GM12892 (cell line): ENCODE measurements around the gene IFITM5.
A peak's percentile ranks its signal among the peaks of the same experiment; 100 is the strongest.

Source experiments
- DNase-seq: peaks from one replicate; pipeline ENCODE4 v3.0.0; 2011; ENCODE audit not compliant: insufficient read length
- FAIRE-seq: peaks from 2 replicates; lab custom pipeline; 2011; peaks lifted over from hg19 to GRCh38; lab: Jason Lieb, UNC
- POLR2A ChIP-seq: IDR thresholded peaks from 2 replicates; pipeline ENCODE4 v1.6.1; 2011; ENCODE audit warnings: low read depth, low read length, control low read depth
- POLR2AphosphoS5 ChIP-seq: IDR thresholded peaks from 2 replicates; pipeline ENCODE4 v1.6.1; 2011; ENCODE audit warnings: low read depth, low read length, control low read depth
- TAF1 ChIP-seq: IDR thresholded peaks from 2 replicates; pipeline ENCODE4 v1.6.1; 2011; ENCODE audit warnings: low read depth, mild to moderate bottlenecking, control low read depth, low read length, borderline replicate concordance

The IFITM5 gene

DNA sequence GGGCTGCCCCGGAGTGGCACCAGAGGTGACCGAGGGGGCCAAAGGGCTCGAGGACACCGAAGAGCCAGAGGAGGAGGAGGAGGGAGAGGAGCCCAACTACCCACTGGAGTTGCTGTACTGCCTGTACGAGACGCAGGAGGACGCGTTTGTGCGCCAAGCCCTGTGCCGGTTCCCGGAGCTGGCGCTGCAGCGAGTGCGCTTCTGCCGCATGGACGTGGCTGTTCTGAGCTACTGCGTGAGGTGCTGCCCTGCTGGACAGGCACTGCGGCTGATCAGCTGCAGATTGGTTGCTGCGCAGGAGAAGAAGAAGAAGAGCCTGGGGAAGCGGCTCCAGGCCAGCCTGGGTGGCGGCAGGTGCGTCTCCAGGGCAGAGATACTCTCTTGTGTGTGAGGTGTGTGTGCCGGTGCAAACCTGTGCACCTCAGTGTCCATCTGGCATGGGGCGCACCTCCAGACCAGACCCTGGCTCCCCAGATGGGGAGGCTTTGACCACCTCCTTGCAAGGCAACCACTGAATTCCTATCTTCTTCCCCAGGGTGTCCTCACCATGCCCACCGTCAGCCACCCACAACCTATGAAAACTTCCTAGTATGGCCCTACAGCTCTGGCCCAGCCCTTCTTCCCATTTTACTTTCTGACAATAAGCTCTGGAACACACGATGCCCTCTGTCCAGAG lies 17.7 kb downstream of the IFITM5 start:
- TF ChIP-seq POLR2A (no peak), TAF1 (no peak), POLR2AphosphoS5 (no peak)
- no peak for FAIRE-seq
- peak; percentile 17 for DNase-seq

GRCh38 chr11:280706-281485 lies 18.4 kb downstream of the IFITM5 start:
- TF ChIP-seq POLR2AphosphoS5 (no peak), TAF1 (no peak), POLR2A (no peak)
- no peak for FAIRE-seq
- peak; percentile 28 for DNase-seq

GRCh38 chr11:279966-280705 lies 19.2 kb downstream of the IFITM5 start:
- FAIRE-seq (no peak), DNase-seq (peak; percentile 49)
- no peak for TF ChIP-seq POLR2A
- no peak for TF ChIP-seq TAF1

DNA sequence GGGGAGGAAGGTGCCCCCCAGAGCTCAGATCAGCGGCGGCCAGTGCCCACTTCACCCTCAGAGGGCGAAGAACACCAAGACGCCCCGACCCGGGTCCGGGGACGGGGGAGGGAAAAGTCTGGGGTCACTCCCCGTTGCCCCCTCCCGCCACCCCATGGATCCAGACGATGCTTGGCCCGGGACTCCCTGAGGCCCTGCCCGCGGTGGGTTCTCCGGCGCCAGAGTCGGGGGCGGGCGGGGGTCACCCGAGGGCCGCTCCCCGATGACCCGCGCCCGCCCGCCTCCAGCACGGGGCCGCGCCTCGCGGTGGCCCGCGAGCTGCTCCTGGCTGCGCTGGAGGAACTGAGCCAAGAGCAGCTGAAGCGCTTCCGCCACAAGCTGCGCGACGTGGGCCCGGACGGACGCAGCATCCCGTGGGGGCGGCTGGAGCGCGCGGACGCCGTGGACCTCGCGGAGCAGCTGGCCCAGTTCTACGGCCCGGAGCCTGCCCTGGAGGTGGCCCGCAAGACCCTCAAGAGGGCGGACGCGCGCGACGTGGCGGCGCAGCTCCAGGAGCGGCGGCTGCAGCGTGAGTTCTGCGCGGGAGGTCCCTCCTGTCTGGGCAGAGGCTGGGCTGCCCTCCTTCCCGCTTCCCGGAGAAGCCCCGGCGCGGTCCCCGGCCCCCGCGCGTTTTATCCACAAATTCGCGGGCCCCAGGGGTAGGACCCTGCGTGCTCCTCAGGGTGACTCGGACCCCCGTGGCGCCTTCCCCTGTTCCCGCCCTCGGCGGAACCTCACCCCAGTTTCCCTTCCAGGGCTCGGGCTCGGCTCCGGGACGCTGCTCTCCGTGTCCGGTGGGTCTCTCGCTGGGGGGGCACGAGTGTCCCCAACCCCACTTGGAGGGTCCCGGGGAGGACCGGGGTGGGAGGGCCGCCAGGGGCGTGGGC lies 20.0 kb downstream of the IFITM5 start:
- no peak for TF ChIP-seq TAF1
- DNase-seq (peak; percentile 31), FAIRE-seq (no peak)

GRCh38 chr11:278001-278951 lies 21.1 kb downstream of the IFITM5 start, which contains the start of gene NLRP6:
NLRP6 (plus strand) TSS chr11:278407; CDS start chr11:278570, 163 bp downstream.
- FAIRE-seq, result no peak
- TF ChIP-seq POLR2AphosphoS5 (no peak), TAF1 (no peak), POLR2A (no peak)
- peak; percentile 13 for DNase-seq

- DNase-seq, result no peak
- TF ChIP-seq TAF1 (no peak), POLR2A (no peak), POLR2AphosphoS5 (no peak)
- FAIRE-seq, result no peak
Observed at GRCh38 chr11:276219-276618, 23.1 kb downstream of the IFITM5 start.

GRCh38 chr11:272931-273198 lies 26.5 kb downstream of the IFITM5 start:
- FAIRE-seq, result no peak
- no peak for TF ChIP-seq POLR2AphosphoS5
- no peak for DNase-seq

GRCh38 chr11:272195-272930 lies 27.0 kb downstream of the IFITM5 start:
- FAIRE-seq, result no peak
- TF ChIP-seq TAF1 (no peak), POLR2A (no peak), POLR2AphosphoS5 (no peak)
- DNase-seq, result no peak

DNA sequence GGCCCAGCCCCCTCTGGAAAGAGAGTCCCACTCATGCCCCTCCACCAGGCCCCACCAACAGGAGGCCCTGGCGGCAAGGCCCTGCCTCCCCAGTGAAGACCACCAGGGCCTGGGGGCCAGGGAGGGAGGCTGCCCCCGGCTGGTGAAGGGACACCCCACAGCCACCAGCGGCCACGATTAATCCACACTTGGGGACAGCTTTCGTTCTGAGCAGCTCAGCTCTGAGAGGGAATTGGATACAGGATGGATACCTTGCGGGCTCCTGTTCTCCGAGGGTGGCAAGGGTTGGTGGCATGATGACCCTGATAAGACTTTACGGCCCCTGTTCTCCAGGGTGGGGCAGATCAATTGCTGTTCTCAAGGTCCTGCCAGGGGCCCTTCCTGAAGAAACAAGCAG lies 28.0 kb downstream of the IFITM5 start:
- no peak for FAIRE-seq
- DNase-seq, result no peak
- TF ChIP-seq POLR2A (no peak), TAF1 (no peak), POLR2AphosphoS5 (no peak)
